HTR-8/SVneo (cell line): ENCODE data around the gene GRK7.
"Not testable (repeated sequence)": the region's sequence is repeated elsewhere in the genome, so short reads cannot be mapped to it uniquely, and the experiment has no call there.

ENCODE experiments used
- DNase-seq: peaks from one replicate; pipeline ENCODE4 v3.0.0; 2011; ENCODE audit warnings: low spot score, mixed read lengths; ENCODE audit not compliant: insufficient read length
- FAIRE-seq: peaks from 2 replicates; lab custom pipeline; 2011; peaks lifted over from hg19 to GRCh38; lab: Jason Lieb, UNC

GRK7 gene

GRCh38 chr3:141792495-141792894, 29.3 kb downstream of the GRK7 start:
- no peak for DNase-seq
- no peak for FAIRE-seq

- DNase-seq (no peak), FAIRE-seq (no peak)
Observed at GRCh38 chr3:141793476-141794260, 30.5 kb downstream of the GRK7 start.

GRCh38 chr3:141795276-141795675, 32.1 kb downstream of the GRK7 start:
- FAIRE-seq (no peak), DNase-seq (no peak)

- FAIRE-seq: no peak
- DNase-seq: no peak
Observed at GRCh38 chr3:141795741-141796080, 32.5 kb downstream of the GRK7 start.

- no peak for FAIRE-seq
- no peak for DNase-seq
Observed at GRCh38 chr3:141796081-141796888, 33.1 kb downstream of the GRK7 start.

- FAIRE-seq (no peak), DNase-seq (no peak)
Observed at GRCh38 chr3:141796889-141797781, 33.9 kb downstream of the GRK7 start.

- no peak for FAIRE-seq
- no peak for DNase-seq
Observed at GRCh38 chr3:141797819-141798447, 34.7 kb downstream of the GRK7 start.

GRCh38 chr3:141798448-141798845, 35.2 kb downstream of the GRK7 start:
- FAIRE-seq: no peak
- no peak for DNase-seq

GRCh38 chr3:141802316-141803077, 39.3 kb downstream of the GRK7 start:
- FAIRE-seq (no peak), DNase-seq (no peak)

GRCh38 chr3:141803538-141803937, 40.3 kb downstream of the GRK7 start:
- DNase-seq, FAIRE-seq: not testable (repeated sequence)

GRCh38 chr3:141804447-141804777, 41.2 kb downstream of the GRK7 start:
- DNase-seq (no peak), FAIRE-seq (peak; percentile 97)

GRCh38 chr3:141804778-141805639, 41.8 kb downstream of the GRK7 start:
- FAIRE-seq: no peak
- no peak for DNase-seq

- FAIRE-seq (no peak), DNase-seq (no peak)
Observed at GRCh38 chr3:141807277-141808033, 44.2 kb downstream of the GRK7 start.

- FAIRE-seq (no peak), DNase-seq (no peak)
Observed at GRCh38 chr3:141808586-141808985, 45.4 kb downstream of the GRK7 start.

GRCh38 chr3:141810161-141810560, 47.0 kb downstream of the GRK7 start:
- FAIRE-seq (no peak), DNase-seq (no peak)

- DNase-seq: no peak
- no peak for FAIRE-seq
Observed at GRCh38 chr3:141811348-141811747, 48.1 kb downstream of the GRK7 start.

GRCh38 chr3:141812084-141812483, 48.9 kb downstream of the GRK7 start:
- FAIRE-seq (no peak), DNase-seq (no peak)

GRCh38 chr3:141812586-141812985, 49.4 kb downstream of the GRK7 start:
- no peak for FAIRE-seq

More at GRCh38 chr3:141812586-141812985, 49.4 kb downstream of the GRK7 start:
- no peak for DNase-seq
